ENCODE data around the gene PSMD7.

- TF ChIP-seq, protein P1, sequence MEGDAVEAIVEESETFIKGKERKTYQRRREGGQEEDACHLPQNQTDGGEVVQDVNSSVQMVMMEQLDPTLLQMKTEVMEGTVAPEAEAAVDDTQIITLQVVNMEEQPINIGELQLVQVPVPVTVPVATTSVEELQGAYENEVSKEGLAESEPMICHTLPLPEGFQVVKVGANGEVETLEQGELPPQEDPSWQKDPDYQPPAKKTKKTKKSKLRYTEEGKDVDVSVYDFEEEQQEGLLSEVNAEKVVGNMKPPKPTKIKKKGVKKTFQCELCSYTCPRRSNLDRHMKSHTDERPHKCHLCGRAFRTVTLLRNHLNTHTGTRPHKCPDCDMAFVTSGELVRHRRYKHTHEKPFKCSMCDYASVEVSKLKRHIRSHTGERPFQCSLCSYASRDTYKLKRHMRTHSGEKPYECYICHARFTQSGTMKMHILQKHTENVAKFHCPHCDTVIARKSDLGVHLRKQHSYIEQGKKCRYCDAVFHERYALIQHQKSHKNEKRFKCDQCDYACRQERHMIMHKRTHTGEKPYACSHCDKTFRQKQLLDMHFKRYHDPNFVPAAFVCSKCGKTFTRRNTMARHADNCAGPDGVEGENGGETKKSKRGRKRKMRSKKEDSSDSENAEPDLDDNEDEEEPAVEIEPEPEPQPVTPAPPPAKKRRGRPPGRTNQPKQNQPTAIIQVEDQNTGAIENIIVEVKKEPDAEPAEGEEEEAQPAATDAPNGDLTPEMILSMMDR (IDR thresholded peaks at IDR 0.05) = peak; percentile 37 to 63 (median 54)
- TF ChIP-seq POLR2A (IDR thresholded peaks at IDR 0.05) = no peak
These were observed 21.5 kb upstream of the PSMD7 start for GRCh38 chr16:74275031-74275636.
